Measurements from ENCODE around the gene RTN4R. TPM values are rescaled to one million over a fixed set of nuclear protein-coding genes. Genes with fewer than 3 reads are reported as not detected.
"Not testable (repeated sequence)": the region's sequence is repeated elsewhere in the genome, so short reads cannot be mapped to it uniquely, and the experiment has no call there.

Gene RTN4R
- polyA plus RNA-seq, 2 donors = 1.9 to 2.5 TPM

DNA sequence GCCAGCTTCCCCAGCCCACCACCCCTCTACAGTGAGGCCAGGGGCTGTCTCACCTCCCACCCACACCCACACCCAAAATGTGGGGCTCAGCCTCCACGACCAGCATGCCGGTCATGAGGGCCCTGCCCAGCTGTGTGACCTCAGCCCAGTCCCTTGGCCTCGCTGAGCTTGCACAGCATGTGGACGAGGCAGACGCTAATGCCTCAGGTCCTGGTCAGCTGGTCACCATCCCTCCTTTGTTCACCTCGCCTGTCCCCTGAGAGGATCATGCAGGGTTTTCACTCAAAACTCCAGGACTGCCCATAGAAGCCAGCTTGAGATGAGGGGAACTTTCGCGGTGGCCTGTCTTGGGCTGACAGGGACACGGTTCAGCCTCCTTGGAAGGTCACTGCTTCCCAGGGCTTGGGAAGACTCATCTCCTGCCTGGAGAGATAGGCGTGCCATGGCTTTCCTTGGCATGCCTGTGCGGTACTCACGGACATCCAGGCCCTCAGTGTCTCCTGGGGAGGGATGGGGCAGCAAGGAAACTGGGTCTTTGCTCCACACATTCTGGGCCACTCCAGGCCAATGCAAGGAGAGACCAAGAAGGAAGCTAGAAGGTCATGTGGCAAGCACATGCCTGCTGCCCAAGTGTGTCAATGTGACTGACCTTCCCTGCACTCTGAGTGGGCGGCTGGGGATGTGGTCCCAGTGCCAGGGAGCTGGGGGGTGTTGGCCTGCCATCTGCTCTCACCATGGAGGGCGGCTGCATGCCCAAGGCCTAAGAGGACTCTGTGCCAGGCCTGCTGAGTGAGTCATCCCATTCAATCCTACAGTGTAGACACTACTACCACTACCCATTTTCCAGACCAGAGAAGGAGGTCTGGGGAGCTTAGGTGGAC, 3.2 kb upstream of the RTN4R start:
- 82 to 84% methylated on average over 13 to 14 of the region's 14 CpGs for WGBS, 2 donors
- no peak overlapping the region for H3K4me3 ChIP-seq (ENCODE audit: low read depth in 1 of 2, low read length in 2 of 2)
- H3K9me3 ChIP-seq (ENCODE audit: control insufficient read depth in 2 of 2, insufficient read depth in 1 of 2, low read depth in 1 of 2, low read length in 1 of 2) = no peaks in the 10 kb centered on the region
- peaks cover 0 to 4% of the 10 kb centered on the region in 2 donors for H3K27me3 ChIP-seq (ENCODE audit: control insufficient read depth in 1 of 2, insufficient read depth in 2 of 2, low read length in 2 of 2)
- peaks cover 0 to 10% of the 10 kb centered on the region in 2 donors for H3K4me1 ChIP-seq (ENCODE audit: control insufficient read depth in 2 of 2, insufficient read depth in 2 of 2, low read length in 1 of 2)
- H3K36me3 ChIP-seq (ENCODE audit: control insufficient read depth in 2 of 2, insufficient read depth in 2 of 2, low read length in 1 of 2) = no peaks in the 10 kb centered on the region
- no peak overlapping the region for H3K27ac ChIP-seq (ENCODE audit: low read depth in 2 of 2, low read length in 1 of 2)

DNA sequence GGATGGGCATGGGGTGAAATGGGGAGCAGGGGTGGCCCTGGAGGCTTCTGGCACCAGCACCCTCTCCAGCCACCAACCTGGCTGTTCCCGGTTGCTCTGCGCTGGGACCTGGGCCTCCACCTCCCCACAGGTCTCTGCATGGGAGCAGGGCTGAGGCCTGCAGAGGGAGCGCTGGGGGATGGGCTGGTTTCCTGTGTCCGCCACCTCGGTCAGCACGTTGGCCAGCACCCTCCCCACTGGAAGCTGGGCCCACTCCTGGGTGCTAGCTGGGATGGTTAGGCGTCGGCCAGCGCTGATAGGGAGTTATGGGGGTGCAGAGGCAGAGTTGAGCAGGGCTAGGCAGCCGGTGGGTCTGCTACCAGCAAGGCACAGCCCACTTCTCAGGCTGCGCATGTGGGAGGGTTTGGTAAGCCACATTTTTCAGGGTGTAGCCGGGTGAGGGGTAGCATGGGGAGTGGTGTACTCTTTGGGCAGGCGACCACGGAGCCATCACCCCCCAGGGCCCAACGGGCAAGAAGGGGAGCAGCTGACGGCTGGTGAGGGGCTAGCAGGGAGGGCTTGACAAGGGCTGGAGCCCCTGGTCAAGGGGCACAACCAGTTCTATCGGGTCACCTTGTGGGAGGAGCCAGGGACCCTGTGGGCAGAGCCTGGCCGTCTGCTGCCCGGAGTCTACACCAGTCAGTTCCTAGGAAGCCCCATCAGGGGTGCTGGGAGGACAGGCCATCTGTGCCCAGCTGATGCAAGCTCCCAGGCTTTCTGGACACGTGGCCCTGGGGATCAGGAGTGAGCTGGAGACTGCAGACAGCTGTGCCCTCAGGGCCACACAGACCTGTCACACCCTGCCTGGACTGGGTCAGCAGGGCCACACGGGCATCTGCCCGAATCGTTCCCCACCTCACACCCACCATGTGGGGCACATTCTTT, 2.3 kb upstream of the RTN4R start:
- H3K27me3 ChIP-seq (ENCODE audit: control insufficient read depth in 1 of 2, insufficient read depth in 2 of 2, low read length in 2 of 2); H3K9me3 ChIP-seq (ENCODE audit: control insufficient read depth in 2 of 2, insufficient read depth in 1 of 2, low read depth in 1 of 2, low read length in 1 of 2); H3K27ac ChIP-seq (ENCODE audit: low read depth in 2 of 2, low read length in 1 of 2); H3K4me3 ChIP-seq (ENCODE audit: low read depth in 1 of 2, low read length in 2 of 2); H3K4me1 ChIP-seq (ENCODE audit: control insufficient read depth in 2 of 2, insufficient read depth in 2 of 2, low read length in 1 of 2); H3K36me3 ChIP-seq (ENCODE audit: control insufficient read depth in 2 of 2, insufficient read depth in 2 of 2, low read length in 1 of 2): not testable (repeated sequence)
- 74 to 75% methylated on average over 21 to 23 of the region's 23 CpGs for WGBS, 2 donors

GRCh38 chr22:20269673-20270072, 1.6 kb upstream of the RTN4R start:
- H3K4me3 ChIP-seq (ENCODE audit: low read depth in 1 of 2, low read length in 2 of 2); H3K27ac ChIP-seq (ENCODE audit: low read depth in 2 of 2, low read length in 1 of 2); H3K4me1 ChIP-seq (ENCODE audit: control insufficient read depth in 2 of 2, insufficient read depth in 2 of 2, low read length in 1 of 2); H3K36me3 ChIP-seq (ENCODE audit: control insufficient read depth in 2 of 2, insufficient read depth in 2 of 2, low read length in 1 of 2); H3K9me3 ChIP-seq (ENCODE audit: control insufficient read depth in 2 of 2, insufficient read depth in 1 of 2, low read depth in 1 of 2, low read length in 1 of 2); H3K27me3 ChIP-seq (ENCODE audit: control insufficient read depth in 1 of 2, insufficient read depth in 2 of 2, low read length in 2 of 2): not testable (repeated sequence)
- WGBS, 2 donors = 83 to 85% methylated on average over 8 of the region's 8 CpGs

DNA sequence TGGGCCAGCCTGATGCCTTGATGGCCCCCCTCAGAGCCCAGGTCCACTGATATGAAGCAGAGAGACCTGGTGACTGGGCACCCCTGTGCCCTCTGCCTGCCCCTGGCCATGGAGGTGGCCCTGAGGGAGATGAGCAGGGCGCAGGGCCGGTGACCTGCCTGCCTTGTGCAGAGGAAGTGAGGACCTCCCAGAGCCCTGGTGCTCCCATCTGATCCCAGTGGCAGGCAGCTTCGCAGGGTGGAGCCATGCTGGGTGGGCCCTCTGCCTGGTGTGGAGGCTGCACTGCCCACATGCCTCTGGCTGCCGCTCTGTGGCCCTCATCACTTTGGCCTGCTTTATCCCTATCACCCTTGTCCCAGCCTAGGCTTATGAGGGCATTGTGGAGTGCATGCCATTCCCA, 1.1 kb upstream of the RTN4R start:
- not testable (repeated sequence) for H3K4me3 ChIP-seq (ENCODE audit: low read depth in 1 of 2, low read length in 2 of 2)

GRCh38 chr22:20267441-20268278, 458 bp downstream of the RTN4R start:
- WGBS, 2 donors = 2% methylated on average over 79 to 101 of the region's 101 CpGs
- H3K36me3 ChIP-seq (ENCODE audit: control insufficient read depth in 2 of 2, insufficient read depth in 2 of 2, low read length in 1 of 2) = no peaks in the 10 kb centered on the region
- peak overlapping the region; percentile 45 to 54 for H3K27ac ChIP-seq (ENCODE audit: low read depth in 2 of 2, low read length in 1 of 2)
- peaks cover 0 to 6% of the 10 kb centered on the region in 2 donors for H3K4me1 ChIP-seq (ENCODE audit: control insufficient read depth in 2 of 2, insufficient read depth in 2 of 2, low read length in 1 of 2)
- H3K27me3 ChIP-seq (ENCODE audit: control insufficient read depth in 1 of 2, insufficient read depth in 2 of 2, low read length in 2 of 2) = peaks cover 0 to 4% of the 10 kb centered on the region in 2 donors
- no peaks in the 10 kb centered on the region for H3K9me3 ChIP-seq (ENCODE audit: control insufficient read depth in 2 of 2, insufficient read depth in 1 of 2, low read depth in 1 of 2, low read length in 1 of 2)
- peak overlapping the region; percentile 52 to 58 for H3K4me3 ChIP-seq (ENCODE audit: low read depth in 1 of 2, low read length in 2 of 2)

More for the DNA sequence above, 1.1 kb upstream of the RTN4R start:
- not testable (repeated sequence) for H3K27ac ChIP-seq (ENCODE audit: low read depth in 2 of 2, low read length in 1 of 2); H3K9me3 ChIP-seq (ENCODE audit: control insufficient read depth in 2 of 2, insufficient read depth in 1 of 2, low read depth in 1 of 2, low read length in 1 of 2); H3K27me3 ChIP-seq (ENCODE audit: control insufficient read depth in 1 of 2, insufficient read depth in 2 of 2, low read length in 2 of 2); H3K36me3 ChIP-seq (ENCODE audit: control insufficient read depth in 2 of 2, insufficient read depth in 2 of 2, low read length in 1 of 2); H3K4me1 ChIP-seq (ENCODE audit: control insufficient read depth in 2 of 2, insufficient read depth in 2 of 2, low read length in 1 of 2)
- WGBS, 2 donors = 77 to 92% methylated on average over 4 of the region's 4 CpGs

DNA sequence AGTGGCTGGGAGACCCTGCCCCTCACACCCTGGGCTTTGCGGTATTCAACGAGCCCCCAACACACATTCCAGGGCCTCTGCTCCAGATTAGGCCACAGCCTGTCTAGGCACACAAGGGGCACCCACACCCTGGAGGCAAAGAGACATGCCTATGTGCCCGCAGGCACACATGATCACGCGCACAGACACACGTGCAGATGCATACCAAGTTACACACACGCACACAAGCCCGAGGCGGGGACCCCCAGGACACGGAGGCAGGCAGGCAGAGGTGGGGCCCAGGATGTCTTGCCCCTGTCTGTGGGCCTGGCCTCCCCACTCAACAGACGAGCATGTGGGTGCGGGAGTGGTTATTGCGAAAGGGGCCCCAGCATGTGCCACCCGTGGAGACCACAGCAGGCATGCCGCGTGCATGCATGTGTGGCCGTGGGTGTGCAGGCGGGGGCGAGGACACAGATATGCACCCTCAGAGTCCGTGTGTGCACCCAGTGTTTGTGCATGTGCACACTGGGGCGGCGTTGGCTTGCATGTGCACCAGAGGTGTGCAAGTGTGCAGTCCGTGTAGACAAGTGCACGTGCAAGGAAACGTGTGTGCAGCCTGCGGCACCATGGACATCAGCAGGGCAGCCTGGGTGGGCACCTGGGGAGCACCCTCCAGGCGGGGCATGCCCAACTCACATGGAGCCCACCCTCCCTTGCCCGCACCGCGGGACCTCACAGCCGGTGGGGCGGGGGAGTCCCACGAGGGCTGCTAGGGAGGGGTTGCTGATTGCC, 1.3 kb downstream of the RTN4R start:
- H3K27ac ChIP-seq (ENCODE audit: low read depth in 2 of 2, low read length in 1 of 2); H3K36me3 ChIP-seq (ENCODE audit: control insufficient read depth in 2 of 2, insufficient read depth in 2 of 2, low read length in 1 of 2); H3K9me3 ChIP-seq (ENCODE audit: control insufficient read depth in 2 of 2, insufficient read depth in 1 of 2, low read depth in 1 of 2, low read length in 1 of 2); H3K4me1 ChIP-seq (ENCODE audit: control insufficient read depth in 2 of 2, insufficient read depth in 2 of 2, low read length in 1 of 2); H3K27me3 ChIP-seq (ENCODE audit: control insufficient read depth in 1 of 2, insufficient read depth in 2 of 2, low read length in 2 of 2): not testable (repeated sequence)
- H3K4me3 ChIP-seq (ENCODE audit: low read depth in 1 of 2, low read length in 2 of 2) = peak overlapping the region in 1 of 2 donors; percentile 52
- WGBS, 2 donors = 50 to 54% methylated on average over 33 of the region's 33 CpGs

GRCh38 chr22:20265772-20266666, 2.1 kb downstream of the RTN4R start:
- WGBS, 2 donors = 85 to 91% methylated on average over 9 to 15 of the region's 15 CpGs
- H3K4me1 ChIP-seq (ENCODE audit: control insufficient read depth in 2 of 2, insufficient read depth in 2 of 2, low read length in 1 of 2); H3K4me3 ChIP-seq (ENCODE audit: low read depth in 1 of 2, low read length in 2 of 2): not testable (repeated sequence)

More at GRCh38 chr22:20265772-20266666, 2.1 kb downstream of the RTN4R start:
- not testable (repeated sequence) for H3K36me3 ChIP-seq (ENCODE audit: control insufficient read depth in 2 of 2, insufficient read depth in 2 of 2, low read length in 1 of 2); H3K27me3 ChIP-seq (ENCODE audit: control insufficient read depth in 1 of 2, insufficient read depth in 2 of 2, low read length in 2 of 2); H3K27ac ChIP-seq (ENCODE audit: low read depth in 2 of 2, low read length in 1 of 2); H3K9me3 ChIP-seq (ENCODE audit: control insufficient read depth in 2 of 2, insufficient read depth in 1 of 2, low read depth in 1 of 2, low read length in 1 of 2)

All from esophagus (tissue), 2 donors.